ENCODE data around the gene SLC35F4. TPM values are rescaled to one million over a fixed set of nuclear protein-coding genes. Genes with fewer than 3 reads are reported as not detected.
"Not testable (repeated sequence)": the region's sequence is repeated elsewhere in the genome, so short reads cannot be mapped to it uniquely, and the experiment has no call there.

The SLC35F4 gene
- total RNA-seq, 2 donors from 2014 or later = not detected

DNA sequence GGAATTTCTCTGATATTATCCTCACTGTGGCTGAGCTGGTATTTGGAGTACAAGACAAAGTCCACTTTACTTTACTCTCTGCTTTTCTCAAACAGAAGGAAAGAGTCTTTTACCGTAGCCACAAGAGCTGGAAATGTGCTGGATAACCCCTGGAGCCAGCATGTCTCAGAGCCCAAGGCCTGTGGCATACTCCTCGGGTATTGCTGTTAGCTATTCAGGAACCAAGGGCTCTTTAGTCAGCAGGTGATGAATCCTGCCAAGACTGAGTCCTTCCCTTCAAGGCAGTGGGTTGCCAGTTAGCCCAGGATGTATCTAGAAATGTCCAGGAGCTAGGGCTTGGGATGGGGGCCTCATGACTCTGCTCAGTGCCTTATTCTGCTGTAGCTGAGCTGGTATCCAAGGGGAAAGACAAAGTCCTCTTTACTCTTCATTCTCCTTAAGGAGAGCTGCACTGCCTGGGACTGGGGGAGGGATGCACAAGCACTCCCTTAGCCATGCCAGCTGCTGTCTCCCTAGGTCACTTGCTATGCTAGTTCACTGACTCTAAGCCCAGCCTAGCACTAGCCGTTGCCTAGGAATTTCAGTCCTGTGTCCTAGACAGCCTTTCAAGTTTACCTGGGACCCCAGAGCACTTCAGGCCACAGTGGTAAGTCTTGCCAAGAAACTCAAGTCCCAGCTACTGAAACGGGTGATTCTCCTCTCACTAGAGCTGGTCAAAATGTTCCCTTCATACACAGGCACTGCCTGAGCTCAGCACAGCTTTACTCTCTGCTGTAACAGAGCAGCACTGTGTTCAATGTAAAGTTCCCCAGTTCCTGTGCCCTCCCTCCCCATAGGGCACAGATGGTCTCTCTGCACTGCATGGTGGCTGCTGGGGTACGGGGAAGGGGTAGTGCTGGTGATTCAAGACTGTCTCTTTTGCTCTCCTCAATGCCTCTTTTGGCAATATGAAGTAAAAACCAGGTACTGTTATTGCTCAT lies 136.4 kb downstream of the SLC35F4 start:
- H3K4me3 Mint-ChIP-seq = no peak overlapping the region
- peaks cover 1 to 4% of the 10 kb centered on the region in 2 donors for H3K9me3 Mint-ChIP-seq
- H3K27me3 Mint-ChIP-seq (ENCODE audit: low read depth) = no peaks in the 10 kb centered on the region
- H3K27ac Mint-ChIP-seq = no peak overlapping the region
- H3K36me3 Mint-ChIP-seq (ENCODE audit: insufficient read depth in 2 of 2) = no peaks in the 10 kb centered on the region
- DNase-seq = no peak
- ATAC-seq (replicated peaks in 1 of 2) = no peak
- H3K4me1 Mint-ChIP-seq (ENCODE audit: low read depth) = no peaks in the 10 kb centered on the region

DNA sequence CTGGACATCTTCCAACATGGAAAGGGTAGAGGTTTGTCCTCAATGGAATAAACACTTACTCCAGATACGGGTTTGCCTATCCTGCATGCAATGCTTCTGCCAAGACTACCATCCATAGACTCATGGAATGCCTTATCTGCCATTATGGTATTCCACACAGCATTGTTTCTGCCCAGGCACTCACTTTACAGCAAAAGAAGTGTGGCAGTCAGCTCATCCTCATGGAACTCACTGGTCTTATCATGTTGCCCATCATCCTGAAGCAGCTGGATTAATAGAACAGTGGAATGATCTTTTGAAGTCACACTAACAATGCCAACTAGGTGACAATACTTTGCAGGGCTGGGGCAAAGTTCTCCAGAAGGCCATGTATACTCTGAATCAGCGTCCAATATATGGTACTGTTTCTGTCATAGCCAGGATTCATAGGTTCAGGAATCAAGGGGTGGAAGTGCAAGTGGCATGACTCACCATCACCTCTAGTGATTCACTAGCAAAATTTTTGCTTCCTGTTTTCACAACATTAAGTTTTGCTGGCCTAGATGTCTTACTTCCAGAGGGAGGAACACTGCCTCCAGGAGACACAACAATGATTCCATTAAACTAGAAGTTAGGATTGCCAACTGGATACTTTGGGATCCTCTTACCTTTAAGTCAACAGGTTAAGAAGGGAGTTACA lies 140.4 kb downstream of the SLC35F4 start:
- Mint-ChIP-seq H3K27me3 (ENCODE audit: low read depth) (no peaks in the 10 kb centered on the region), H3K4me1 (ENCODE audit: low read depth) (no peaks in the 10 kb centered on the region), H3K36me3 (ENCODE audit: insufficient read depth in 2 of 2) (peaks cover 0 to 2% of the 10 kb centered on the region in 2 donors), H3K27ac (no peak overlapping the region), H3K4me3 (no peak overlapping the region), H3K9me3 (peaks cover 4 to 6% of the 10 kb centered on the region in 2 donors)
- ATAC-seq (replicated peaks in 1 of 2) = no peak
- no peak for DNase-seq

DNA sequence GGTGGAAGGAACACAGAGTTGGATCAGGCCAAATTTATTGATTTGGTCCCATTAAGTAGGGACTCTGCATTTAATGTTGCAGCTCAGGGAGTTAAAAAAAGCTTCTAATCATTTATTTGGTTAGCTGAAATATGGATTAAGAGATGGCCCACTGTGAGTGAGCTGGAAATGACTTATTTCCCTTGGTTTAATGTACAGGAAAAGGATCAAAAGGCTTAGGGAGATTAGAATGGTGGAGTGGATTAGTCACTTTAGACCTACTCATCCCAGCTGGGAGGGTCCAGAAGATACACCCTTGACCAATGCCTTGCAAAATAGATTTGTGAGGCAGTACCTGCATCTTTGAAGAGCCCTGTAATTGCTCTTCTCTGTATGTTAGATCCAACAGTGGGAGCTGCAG lies 143.8 kb downstream of the SLC35F4 start:
- ATAC-seq (replicated peaks in 1 of 2); H3K4me1 Mint-ChIP-seq (ENCODE audit: low read depth); DNase-seq; H3K4me3 Mint-ChIP-seq; H3K36me3 Mint-ChIP-seq (ENCODE audit: insufficient read depth in 2 of 2); H3K9me3 Mint-ChIP-seq; H3K27me3 Mint-ChIP-seq (ENCODE audit: low read depth); H3K27ac Mint-ChIP-seq: not testable (repeated sequence)

DNA sequence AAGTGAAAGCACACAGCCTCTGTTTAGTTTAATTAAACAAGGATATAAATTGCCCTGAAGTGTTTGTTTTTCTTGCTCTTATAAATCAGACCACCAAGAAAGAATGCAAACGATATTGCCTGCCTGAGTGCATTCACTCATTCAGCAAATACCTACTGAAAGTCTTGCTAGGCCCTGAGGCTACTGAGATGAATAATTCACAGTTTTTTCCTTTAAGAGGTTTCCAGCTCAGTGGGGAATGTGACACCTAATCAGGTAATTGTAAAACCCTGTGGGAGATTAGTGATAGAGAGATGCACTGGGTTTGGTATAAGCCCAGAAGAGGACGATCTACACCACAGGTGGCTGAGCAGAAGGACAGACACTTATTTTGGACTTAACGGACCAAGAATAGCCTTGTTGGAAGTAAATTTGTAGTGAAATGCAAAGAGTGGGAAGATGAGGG lies 151.4 kb downstream of the SLC35F4 start:
- no peaks in the 10 kb centered on the region for H3K4me1 Mint-ChIP-seq (ENCODE audit: low read depth)

DNA sequence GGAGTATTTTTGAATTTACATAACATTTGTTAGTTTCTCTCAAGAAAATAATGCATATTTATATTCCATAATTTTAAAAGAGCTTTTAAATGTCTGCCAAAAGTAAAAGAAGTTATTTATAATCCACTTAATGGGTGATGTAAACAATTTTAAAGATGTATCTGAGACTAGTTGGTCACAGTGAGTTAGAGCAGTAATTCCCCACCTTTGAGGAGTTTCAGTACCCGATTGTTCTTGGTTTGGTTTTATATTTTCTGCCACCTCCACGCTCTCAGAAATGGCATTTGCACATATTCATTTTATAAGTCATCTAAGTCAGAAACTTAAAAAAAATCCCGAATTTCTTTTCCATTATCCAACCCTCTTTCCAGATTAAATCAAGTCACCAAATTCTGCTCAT lies 153.2 kb downstream of the SLC35F4 start:
- Mint-ChIP-seq H3K36me3 (ENCODE audit: insufficient read depth in 2 of 2) (peaks cover 1 to 3% of the 10 kb centered on the region in 2 donors), H3K27me3 (ENCODE audit: low read depth) (no peaks in the 10 kb centered on the region), H3K4me1 (ENCODE audit: low read depth) (no peaks in the 10 kb centered on the region), H3K9me3 (peaks cover 6 to 11% of the 10 kb centered on the region in 2 donors), H3K4me3 (no peak overlapping the region), H3K27ac (no peak overlapping the region)
- ATAC-seq (replicated peaks in 1 of 2) (no peak), DNase-seq (no peak)

More for the DNA sequence above, 151.4 kb downstream of the SLC35F4 start:
- Mint-ChIP-seq H3K27ac (no peak overlapping the region), H3K36me3 (ENCODE audit: insufficient read depth in 2 of 2) (no peaks in the 10 kb centered on the region), H3K4me3 (no peak overlapping the region), H3K27me3 (ENCODE audit: low read depth) (no peaks in the 10 kb centered on the region), H3K9me3 (peaks cover 5 to 7% of the 10 kb centered on the region in 2 donors)
- DNase-seq = no peak
- no peak for ATAC-seq (replicated peaks in 1 of 2)

DNA sequence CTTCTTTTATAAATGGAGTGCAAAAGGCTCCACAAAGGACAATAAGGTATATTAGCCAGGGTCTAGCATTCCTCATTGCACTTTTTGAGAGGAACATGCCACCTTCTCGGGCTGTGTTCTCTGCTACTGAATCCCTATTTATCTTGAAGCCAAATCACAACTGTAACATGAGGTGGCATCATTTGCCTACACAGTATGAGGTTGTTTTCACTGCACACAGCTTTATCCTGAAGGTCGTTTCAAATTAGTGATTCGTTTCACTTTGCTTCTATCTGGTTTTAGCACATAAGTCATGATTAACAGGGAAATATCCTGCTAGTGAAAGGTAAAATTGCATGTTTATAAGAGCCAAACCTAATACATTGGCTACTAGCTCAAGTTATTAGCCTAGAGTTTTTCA lies 153.8 kb downstream of the SLC35F4 start:
- no peak overlapping the region for H3K27ac Mint-ChIP-seq
- no peak overlapping the region for H3K4me3 Mint-ChIP-seq
- H3K4me1 Mint-ChIP-seq (ENCODE audit: low read depth) = no peaks in the 10 kb centered on the region
- no peak for ATAC-seq (replicated peaks in 1 of 2)
- peaks cover 6 to 11% of the 10 kb centered on the region in 2 donors for H3K9me3 Mint-ChIP-seq
- peaks cover 1 to 3% of the 10 kb centered on the region in 2 donors for H3K36me3 Mint-ChIP-seq (ENCODE audit: insufficient read depth in 2 of 2)
- no peaks in the 10 kb centered on the region for H3K27me3 Mint-ChIP-seq (ENCODE audit: low read depth)
- DNase-seq = no peak

DNA sequence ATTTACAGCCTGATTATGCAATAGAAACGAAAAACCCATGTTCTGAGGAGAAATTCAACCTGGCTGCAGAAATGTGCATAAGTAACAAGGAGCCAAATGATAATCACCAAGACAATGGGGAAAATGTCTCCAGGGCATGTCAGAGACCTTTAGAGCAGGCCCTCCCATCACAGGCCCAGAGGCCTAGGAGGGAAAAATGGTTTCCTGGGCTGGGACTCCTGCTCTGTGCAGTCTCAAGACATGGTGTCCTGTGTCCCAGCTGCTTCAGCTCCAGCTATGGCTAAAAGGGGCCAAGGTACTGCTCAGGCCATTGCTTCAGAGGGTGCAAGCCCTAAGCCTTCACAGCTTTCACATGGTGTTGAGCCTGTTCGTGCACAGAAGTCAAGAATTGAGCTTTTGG lies 156.0 kb downstream of the SLC35F4 start:
- Mint-ChIP-seq H3K4me1 (ENCODE audit: low read depth) (no peaks in the 10 kb centered on the region), H3K36me3 (ENCODE audit: insufficient read depth in 2 of 2) (peaks cover 1 to 3% of the 10 kb centered on the region in 2 donors), H3K27ac (no peak overlapping the region), H3K27me3 (ENCODE audit: low read depth) (no peaks in the 10 kb centered on the region), H3K9me3 (peaks cover 3 to 11% of the 10 kb centered on the region in 2 donors), H3K4me3 (no peak overlapping the region)
- ATAC-seq (replicated peaks in 1 of 2) (no peak), DNase-seq (no peak)

DNA sequence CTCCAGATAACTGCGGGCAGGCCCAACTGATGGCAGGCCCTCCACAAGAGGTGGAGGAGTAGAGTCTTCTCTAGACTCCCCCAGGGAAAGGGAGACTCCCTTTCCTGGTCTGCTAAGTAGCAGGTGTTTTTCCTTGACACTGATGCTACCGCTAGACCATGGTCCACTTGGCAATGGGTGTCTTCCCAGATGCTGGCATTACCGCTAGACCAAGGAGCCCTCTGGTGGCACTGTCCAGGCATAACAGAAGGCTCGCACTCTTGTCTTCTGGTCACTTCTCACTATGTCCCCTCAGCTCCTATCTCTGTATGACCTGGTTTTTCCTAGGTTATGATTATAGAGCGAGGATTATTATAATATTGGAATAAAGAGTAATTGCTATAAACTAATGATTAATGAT lies 156.8 kb downstream of the SLC35F4 start:
- H3K27me3 Mint-ChIP-seq (ENCODE audit: low read depth); ATAC-seq (replicated peaks in 1 of 2); H3K36me3 Mint-ChIP-seq (ENCODE audit: insufficient read depth in 2 of 2); H3K27ac Mint-ChIP-seq; H3K4me1 Mint-ChIP-seq (ENCODE audit: low read depth); DNase-seq; H3K4me3 Mint-ChIP-seq: not testable (repeated sequence)
- peaks cover 3 to 11% of the 10 kb centered on the region in 2 donors for H3K9me3 Mint-ChIP-seq

DNA sequence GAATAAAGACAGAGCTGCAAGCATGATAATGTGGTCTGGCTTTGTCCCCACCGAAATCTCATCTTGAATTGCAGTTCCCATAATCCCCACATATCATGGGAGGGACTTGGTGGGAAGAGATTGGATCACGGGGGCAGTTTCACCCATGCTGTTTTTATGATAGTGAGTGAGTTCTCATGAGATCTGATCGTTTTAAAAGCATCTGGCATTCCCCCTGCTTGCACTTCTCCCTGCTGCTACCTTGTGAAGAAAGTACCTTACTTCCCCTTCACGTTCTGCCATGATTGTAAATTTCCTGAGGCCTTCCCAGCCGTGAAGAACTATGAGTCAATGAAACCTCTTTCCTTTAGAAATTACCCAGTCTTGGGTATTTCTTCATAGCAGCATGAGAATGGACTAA lies 158.7 kb downstream of the SLC35F4 start:
- Mint-ChIP-seq H3K27me3 (ENCODE audit: low read depth) (no peaks in the 10 kb centered on the region), H3K4me1 (ENCODE audit: low read depth) (no peaks in the 10 kb centered on the region), H3K36me3 (ENCODE audit: insufficient read depth in 2 of 2) (peaks cover 1 to 3% of the 10 kb centered on the region in 2 donors), H3K9me3 (peaks cover 3 to 6% of the 10 kb centered on the region in 2 donors), H3K27ac (no peak overlapping the region), H3K4me3 (no peak overlapping the region)
- DNase-seq (no peak), ATAC-seq (replicated peaks in 1 of 2) (no peak)

DNA sequence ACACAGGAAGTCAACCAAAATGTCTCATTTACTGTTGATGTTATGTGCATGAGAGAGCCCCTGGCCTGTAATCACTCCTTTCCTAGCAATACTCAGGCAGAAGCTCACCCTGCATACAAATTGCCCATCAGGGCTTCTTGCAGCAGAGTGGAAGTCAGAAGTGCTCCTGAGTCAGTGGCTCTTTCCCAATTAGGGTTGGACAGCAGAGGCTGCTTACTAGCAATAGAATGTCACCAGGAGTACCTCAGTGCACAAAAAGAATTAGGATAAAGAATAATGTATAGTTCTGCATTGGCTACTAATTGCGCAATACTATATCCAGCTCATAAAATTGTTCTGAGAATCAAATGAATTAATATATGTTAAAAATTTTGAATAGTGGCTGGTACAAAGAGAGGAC lies 161.1 kb downstream of the SLC35F4 start:
- ATAC-seq (replicated peaks in 1 of 2) (no peak), DNase-seq (no peak)
- no peaks in the 10 kb centered on the region for H3K27me3 Mint-ChIP-seq (ENCODE audit: low read depth)
- no peak overlapping the region for H3K4me3 Mint-ChIP-seq
- H3K27ac Mint-ChIP-seq = no peak overlapping the region
- H3K4me1 Mint-ChIP-seq (ENCODE audit: low read depth) = no peaks in the 10 kb centered on the region
- H3K36me3 Mint-ChIP-seq (ENCODE audit: insufficient read depth in 2 of 2) = peaks cover 1 to 3% of the 10 kb centered on the region in 2 donors
- peaks cover 3 to 6% of the 10 kb centered on the region in 2 donors for H3K9me3 Mint-ChIP-seq

DNA sequence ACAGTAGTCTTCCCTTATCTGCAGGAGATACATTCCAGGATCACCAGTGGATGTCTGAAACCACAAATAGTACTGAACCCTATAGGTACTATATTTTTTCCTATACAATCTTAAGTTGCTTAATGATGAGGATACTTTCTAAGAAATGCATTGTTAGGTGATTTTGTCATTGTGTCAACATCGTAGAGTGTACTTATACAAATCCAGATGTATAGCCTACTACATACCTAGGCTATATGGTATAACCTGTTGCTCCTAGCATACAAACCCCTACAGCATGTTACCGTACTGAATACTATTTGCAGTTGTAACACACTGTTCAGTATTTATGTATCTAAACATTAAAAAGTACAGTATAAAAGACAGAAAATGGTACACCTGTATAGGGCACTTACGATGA lies 165.9 kb downstream of the SLC35F4 start:
- no peaks in the 10 kb centered on the region for H3K27me3 Mint-ChIP-seq (ENCODE audit: low read depth)
- H3K4me1 Mint-ChIP-seq (ENCODE audit: low read depth) = no peaks in the 10 kb centered on the region
- peaks cover 0 to 1% of the 10 kb centered on the region in 2 donors for H3K9me3 Mint-ChIP-seq
- ATAC-seq (replicated peaks in 1 of 2) (no peak), DNase-seq (no peak)
- H3K4me3 Mint-ChIP-seq = no peak overlapping the region
- no peaks in the 10 kb centered on the region for H3K36me3 Mint-ChIP-seq (ENCODE audit: insufficient read depth in 2 of 2)
- no peak overlapping the region for H3K27ac Mint-ChIP-seq

DNA sequence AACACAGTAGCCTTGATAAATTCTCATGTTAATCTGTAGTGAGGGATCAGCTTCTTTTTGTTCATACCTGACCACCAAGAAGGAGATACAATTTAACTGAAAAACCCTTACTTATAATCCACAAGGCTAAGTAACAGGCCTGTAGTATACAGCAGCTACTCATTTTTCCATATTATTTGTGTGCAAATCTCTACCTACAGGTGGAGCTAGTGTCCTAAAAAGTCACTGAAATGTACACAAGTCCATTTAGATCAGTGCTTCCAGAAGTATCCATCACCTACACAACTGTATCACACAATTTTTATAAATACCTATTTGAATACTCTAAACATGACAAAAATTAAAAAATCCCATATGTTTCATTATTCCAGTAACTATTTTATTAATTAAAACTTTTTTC lies 173.2 kb downstream of the SLC35F4 start:
- H3K9me3 Mint-ChIP-seq = peaks cover 4 to 5% of the 10 kb centered on the region in 2 donors
- no peak overlapping the region for H3K27ac Mint-ChIP-seq
- no peaks in the 10 kb centered on the region for H3K27me3 Mint-ChIP-seq (ENCODE audit: low read depth)
- H3K4me1 Mint-ChIP-seq (ENCODE audit: low read depth) = no peaks in the 10 kb centered on the region
- DNase-seq = no peak
- ATAC-seq (replicated peaks in 1 of 2) = no peak
- no peaks in the 10 kb centered on the region for H3K36me3 Mint-ChIP-seq (ENCODE audit: insufficient read depth in 2 of 2)
- H3K4me3 Mint-ChIP-seq = no peak overlapping the region

DNA sequence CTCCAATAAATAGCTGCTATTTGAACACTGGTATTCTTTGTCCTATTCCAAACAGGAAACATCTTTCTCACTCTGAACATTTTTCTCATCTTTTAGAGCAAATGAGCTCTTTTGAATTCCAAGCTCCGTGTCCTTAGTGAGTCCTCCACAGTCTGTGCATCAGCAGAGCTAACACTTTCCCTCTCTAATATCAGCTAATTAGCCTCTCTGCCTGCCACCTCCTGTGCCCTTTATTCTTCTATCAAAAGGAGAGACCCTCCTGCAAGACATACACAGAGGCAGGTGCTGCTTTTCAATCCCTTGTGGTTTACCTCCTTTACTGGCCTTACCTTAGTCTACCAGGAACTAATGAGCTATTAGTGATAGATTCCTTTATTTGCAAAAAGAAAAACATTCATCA lies 178.5 kb downstream of the SLC35F4 start:
- no peak overlapping the region for H3K27ac Mint-ChIP-seq
- no peak for ATAC-seq (replicated peaks in 1 of 2)

More for the DNA sequence above, 178.5 kb downstream of the SLC35F4 start:
- Mint-ChIP-seq H3K4me1 (ENCODE audit: low read depth) (no peaks in the 10 kb centered on the region), H3K4me3 (no peak overlapping the region), H3K9me3 (peaks cover 3 to 5% of the 10 kb centered on the region in 2 donors), H3K36me3 (ENCODE audit: insufficient read depth in 2 of 2) (no peaks in the 10 kb centered on the region), H3K27me3 (ENCODE audit: low read depth) (no peaks in the 10 kb centered on the region)
- DNase-seq = no peak
